Peyer's patch (tissue), 4 donors: ENCODE measurements around the gene AHDC1.

Source experiments
- CTCF ChIP-seq, 6 experiments: fragments of 450-650 bp in 4 of 6; fragments of 200-600 bp in 2 of 6; sonication (generic) in 1 of 6; IDR thresholded peaks; one replicate each; pipeline ENCODE4 v1.5.1; 2017 to 2019; ENCODE audit warnings: antibody characterized with exemption in 6 of 6, mild to moderate bottlenecking in 3 of 6, moderate library complexity in 1 of 6
- POLR2A ChIP-seq, 2 donors: fragments of 450-650 bp; IDR thresholded peaks; one replicate each; pipeline ENCODE4 v1.5.1; 2017; ENCODE audit warnings: antibody characterized with exemption in 2 of 2, mild to moderate bottlenecking in 2 of 2, moderate library complexity in 2 of 2

GRCh38 chr1:27601321-27601770, 2.6 kb downstream of the AHDC1 start:
- TF ChIP-seq CTCF (IDR thresholded peaks at IDR 0.05) (no peak), POLR2A (IDR thresholded peaks at IDR 0.05) (no peak)
